ENCODE results near the gene LRRC1.

LRRC1 gene

DNA sequence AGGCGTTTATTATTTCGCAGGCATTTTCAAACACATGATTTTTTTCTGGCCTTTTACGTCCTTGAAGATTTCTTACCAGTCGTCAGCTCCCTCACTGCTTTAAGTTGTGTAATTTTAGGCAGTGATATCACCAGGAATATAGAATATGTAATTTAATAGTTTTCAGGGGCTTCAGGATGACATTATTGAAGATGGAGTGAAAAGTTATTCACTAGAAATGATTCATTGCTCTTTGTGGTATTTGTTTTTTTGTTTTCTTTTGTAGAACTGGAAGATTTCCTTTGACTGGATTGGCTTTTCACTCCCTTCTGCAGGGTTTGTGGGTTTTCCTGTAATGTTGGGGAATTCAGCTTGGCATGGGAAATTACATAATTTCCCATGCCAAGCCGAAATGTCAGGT lies 2.0 kb downstream of the LRRC1 start:
- peaks cover 6% of the 10 kb centered on the region for H3K27me3 ChIP-seq (ENCODE audit: insufficient read depth, low read depth, severe bottlenecking)
- H3K4me3 ChIP-seq (ENCODE audit: low read depth, low read length) = no peak overlapping the region; the same call in 1 of the 2 replicates
- DNase-seq = no peak
- TF ChIP-seq, protein P1, sequence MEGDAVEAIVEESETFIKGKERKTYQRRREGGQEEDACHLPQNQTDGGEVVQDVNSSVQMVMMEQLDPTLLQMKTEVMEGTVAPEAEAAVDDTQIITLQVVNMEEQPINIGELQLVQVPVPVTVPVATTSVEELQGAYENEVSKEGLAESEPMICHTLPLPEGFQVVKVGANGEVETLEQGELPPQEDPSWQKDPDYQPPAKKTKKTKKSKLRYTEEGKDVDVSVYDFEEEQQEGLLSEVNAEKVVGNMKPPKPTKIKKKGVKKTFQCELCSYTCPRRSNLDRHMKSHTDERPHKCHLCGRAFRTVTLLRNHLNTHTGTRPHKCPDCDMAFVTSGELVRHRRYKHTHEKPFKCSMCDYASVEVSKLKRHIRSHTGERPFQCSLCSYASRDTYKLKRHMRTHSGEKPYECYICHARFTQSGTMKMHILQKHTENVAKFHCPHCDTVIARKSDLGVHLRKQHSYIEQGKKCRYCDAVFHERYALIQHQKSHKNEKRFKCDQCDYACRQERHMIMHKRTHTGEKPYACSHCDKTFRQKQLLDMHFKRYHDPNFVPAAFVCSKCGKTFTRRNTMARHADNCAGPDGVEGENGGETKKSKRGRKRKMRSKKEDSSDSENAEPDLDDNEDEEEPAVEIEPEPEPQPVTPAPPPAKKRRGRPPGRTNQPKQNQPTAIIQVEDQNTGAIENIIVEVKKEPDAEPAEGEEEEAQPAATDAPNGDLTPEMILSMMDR (IDR thresholded peaks at IDR 0.05; ENCODE audit: low read depth, low read length) = no peak
- H3K27ac ChIP-seq = no peak overlapping the region
- H3K36me3 ChIP-seq = no peaks in the 10 kb centered on the region
- no peaks in the 10 kb centered on the region for H3K9me3 ChIP-seq (ENCODE audit: severe bottlenecking)

DNA sequence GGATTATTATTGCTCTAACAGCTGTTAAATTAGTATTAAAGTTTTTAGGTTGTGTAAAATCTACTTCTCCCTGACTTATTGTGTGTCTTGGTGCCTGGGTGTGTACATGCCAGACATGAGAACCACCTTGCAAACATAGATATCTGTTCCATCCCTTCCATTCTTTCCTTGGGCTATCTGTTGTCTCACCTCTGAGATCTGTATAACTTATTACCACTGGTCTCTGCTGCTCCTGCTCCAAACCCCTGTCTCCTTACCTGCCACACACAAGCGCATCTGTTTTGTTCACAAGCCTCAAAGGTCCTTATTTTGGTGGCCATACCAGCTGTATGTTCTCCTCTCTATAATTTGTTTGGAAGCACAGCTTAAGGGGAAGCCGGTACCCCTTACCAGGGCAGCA lies 2.5 kb downstream of the LRRC1 start:
- DNase-seq = no peak
- H3K27me3 ChIP-seq (ENCODE audit: insufficient read depth, low read depth, severe bottlenecking) = peaks cover 6% of the 10 kb centered on the region
- H3K27ac ChIP-seq = no peak overlapping the region
- TF ChIP-seq, protein P1 (IDR thresholded peaks at IDR 0.05; ENCODE audit: low read depth, low read length) = no peak
- no peaks in the 10 kb centered on the region for H3K9me3 ChIP-seq (ENCODE audit: severe bottlenecking)
- no peak overlapping the region for H3K4me3 ChIP-seq (ENCODE audit: low read depth, low read length)
- H3K36me3 ChIP-seq = no peaks in the 10 kb centered on the region

DNA sequence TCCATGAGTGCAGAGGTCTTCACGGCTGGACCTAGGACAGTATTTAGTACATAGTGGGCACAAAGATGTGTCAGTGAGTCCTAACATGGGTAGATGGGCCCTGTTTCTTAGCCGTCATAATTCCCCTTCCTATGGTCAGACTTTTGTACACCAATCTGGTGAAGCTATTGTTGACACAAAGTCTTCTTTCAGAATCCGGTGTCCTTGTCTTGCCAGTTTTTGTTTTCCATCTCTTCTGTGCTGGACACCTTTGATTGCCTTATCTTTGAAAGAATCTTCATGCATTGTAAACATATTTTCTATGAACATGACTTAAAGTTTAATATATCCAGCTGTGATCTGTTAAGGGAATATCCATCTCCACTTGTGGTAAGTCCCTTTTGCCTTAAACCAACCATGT lies 4.5 kb downstream of the LRRC1 start:
- no peak for DNase-seq
- Histone ChIP-seq H3K4me3 (ENCODE audit: low read depth, low read length) (no peak overlapping the region), H3K27me3 (ENCODE audit: insufficient read depth, low read depth, severe bottlenecking) (peaks cover 6% of the 10 kb centered on the region), H3K27ac (no peak overlapping the region), H3K9me3 (ENCODE audit: severe bottlenecking) (no peaks in the 10 kb centered on the region), H3K36me3 (no peaks in the 10 kb centered on the region)
- TF ChIP-seq, protein P1 (IDR thresholded peaks at IDR 0.05; ENCODE audit: low read depth, low read length) = no peak

DNA sequence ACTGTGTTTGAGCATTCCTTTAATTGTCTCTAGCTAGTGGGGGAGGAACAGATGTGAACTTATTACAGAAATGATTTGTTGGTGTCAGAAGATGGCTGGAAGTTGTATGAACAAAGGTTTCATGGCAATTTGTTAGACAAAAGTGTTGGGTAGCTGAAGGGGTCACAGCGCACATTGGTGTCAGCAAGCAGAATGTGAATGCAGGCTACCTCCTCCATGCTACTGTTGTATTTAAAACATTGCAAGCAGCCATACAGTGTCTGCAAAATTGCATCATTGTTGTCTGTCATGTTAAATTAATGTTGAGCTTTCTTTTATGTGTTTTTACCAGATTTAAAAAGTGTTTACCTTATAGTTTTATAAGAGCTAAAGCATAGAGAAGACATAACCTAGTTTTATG lies 6.2 kb downstream of the LRRC1 start:
- TF ChIP-seq, protein P1 (IDR thresholded peaks at IDR 0.05; ENCODE audit: low read depth, low read length) = no peak
- H3K27me3 ChIP-seq (ENCODE audit: insufficient read depth, low read depth, severe bottlenecking) = no peaks in the 10 kb centered on the region
- no peak overlapping the region for H3K4me3 ChIP-seq (ENCODE audit: low read depth, low read length)
- H3K9me3 ChIP-seq (ENCODE audit: severe bottlenecking) = no peaks in the 10 kb centered on the region
- H3K27ac ChIP-seq = no peak overlapping the region
- DNase-seq = no peak
- no peaks in the 10 kb centered on the region for H3K36me3 ChIP-seq

DNA sequence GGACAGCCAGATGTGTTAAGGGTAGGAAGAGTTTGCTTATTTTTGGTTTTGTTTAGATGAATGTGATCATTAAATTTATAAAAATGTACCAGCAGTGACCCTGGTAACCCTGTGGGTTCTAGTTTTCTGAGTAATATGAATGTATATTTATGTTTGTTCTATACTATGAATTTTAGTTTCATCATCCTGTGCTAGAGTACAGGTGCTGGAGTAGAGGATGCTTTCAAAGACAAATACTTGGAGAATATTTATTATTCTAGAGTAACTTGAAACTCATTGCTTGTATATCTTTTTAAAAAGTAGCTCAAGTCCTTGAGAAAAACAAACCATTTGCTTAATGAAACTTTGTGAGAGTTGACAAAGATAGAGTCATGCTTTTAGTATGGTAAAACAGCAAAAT lies 7.8 kb downstream of the LRRC1 start:
- TF ChIP-seq, protein P1 (IDR thresholded peaks at IDR 0.05; ENCODE audit: low read depth, low read length) = no peak
- no peak for DNase-seq
- Histone ChIP-seq H3K4me3 (ENCODE audit: low read depth, low read length) (no peak overlapping the region), H3K27me3 (ENCODE audit: insufficient read depth, low read depth, severe bottlenecking) (no peaks in the 10 kb centered on the region), H3K27ac (no peak overlapping the region), H3K9me3 (ENCODE audit: severe bottlenecking) (no peaks in the 10 kb centered on the region), H3K36me3 (no peaks in the 10 kb centered on the region)

DNA sequence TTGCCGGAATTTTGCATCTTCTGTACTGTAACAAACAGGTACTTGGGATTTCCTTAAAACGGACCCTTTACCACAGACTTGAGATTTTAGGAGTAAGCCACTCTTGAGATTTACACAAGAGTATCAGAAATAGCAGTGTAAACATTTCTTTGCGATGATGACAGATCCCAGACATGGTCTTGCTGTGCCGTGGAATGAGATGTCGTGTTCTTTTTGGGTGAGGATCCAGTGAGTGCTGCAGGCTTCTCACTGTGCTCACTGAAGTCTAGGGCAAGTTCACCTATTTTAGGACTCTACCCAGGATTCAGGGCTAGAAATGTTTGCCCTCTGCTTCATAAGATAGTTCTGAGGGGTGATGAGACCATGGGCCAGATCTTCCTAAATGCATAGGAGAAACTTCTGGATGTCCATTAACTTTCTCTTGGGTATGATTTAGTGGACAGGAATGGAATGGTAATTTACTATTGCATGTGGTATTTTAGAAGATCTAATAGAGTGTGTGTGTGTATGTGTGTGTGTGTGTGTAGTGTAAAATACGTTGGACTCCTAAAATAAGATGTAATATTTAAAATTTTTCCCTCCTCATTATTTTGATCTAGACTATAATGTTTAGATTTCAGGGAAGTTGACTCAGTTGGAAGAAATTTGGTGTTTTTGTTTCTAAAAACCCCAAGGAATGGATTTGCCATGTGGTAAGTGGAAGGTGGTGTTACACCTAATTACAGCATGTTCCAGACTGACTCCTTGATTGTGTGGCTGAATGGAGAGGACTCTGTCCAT lies 8.5 kb downstream of the LRRC1 start:
- TF ChIP-seq, protein P1 (IDR thresholded peaks at IDR 0.05; ENCODE audit: low read depth, low read length) = no peak
- Histone ChIP-seq H3K9me3 (ENCODE audit: severe bottlenecking) (no peaks in the 10 kb centered on the region), H3K36me3 (no peaks in the 10 kb centered on the region), H3K27ac (no peak overlapping the region), H3K27me3 (ENCODE audit: insufficient read depth, low read depth, severe bottlenecking) (no peaks in the 10 kb centered on the region), H3K4me3 (ENCODE audit: low read depth, low read length) (no peak overlapping the region)
- DNase-seq = no peak
